Transverse colon (tissue), 3 donors: ENCODE measurements around the gene ENGASE.

Experiments used
- EP300 ChIP-seq: sonication (generic); formaldehyde crosslinking; IDR thresholded peaks from one replicate; pipeline ENCODE4 v1.6.1; 2017; ENCODE audit warnings: antibody characterized with exemption, low read depth
- POLR2A ChIP-seq: fragments of 450-650 bp; IDR thresholded peaks from one replicate; pipeline ENCODE4 v1.6.1; 2016; ENCODE audit warnings: antibody characterized with exemption, mild to moderate bottlenecking, moderate library complexity
- TF ChIP-seq, protein P1 (sequence below), 5 experiments: fragments of 200-600 bp in 3 of 5; fragments of 450-650 bp in 2 of 5; sonication (generic) in 3 of 5; IDR thresholded peaks; 1 replicate in 2 of 5; 2 replicates in 3 of 5; pipeline ENCODE4 v1.5.1; 2016 to 2017; ENCODE audit warnings: antibody characterized with exemption in 5 of 5, inconsistent platforms in 3 of 5, mild to moderate bottlenecking in 2 of 5, moderate library complexity in 1 of 5

DNA sequence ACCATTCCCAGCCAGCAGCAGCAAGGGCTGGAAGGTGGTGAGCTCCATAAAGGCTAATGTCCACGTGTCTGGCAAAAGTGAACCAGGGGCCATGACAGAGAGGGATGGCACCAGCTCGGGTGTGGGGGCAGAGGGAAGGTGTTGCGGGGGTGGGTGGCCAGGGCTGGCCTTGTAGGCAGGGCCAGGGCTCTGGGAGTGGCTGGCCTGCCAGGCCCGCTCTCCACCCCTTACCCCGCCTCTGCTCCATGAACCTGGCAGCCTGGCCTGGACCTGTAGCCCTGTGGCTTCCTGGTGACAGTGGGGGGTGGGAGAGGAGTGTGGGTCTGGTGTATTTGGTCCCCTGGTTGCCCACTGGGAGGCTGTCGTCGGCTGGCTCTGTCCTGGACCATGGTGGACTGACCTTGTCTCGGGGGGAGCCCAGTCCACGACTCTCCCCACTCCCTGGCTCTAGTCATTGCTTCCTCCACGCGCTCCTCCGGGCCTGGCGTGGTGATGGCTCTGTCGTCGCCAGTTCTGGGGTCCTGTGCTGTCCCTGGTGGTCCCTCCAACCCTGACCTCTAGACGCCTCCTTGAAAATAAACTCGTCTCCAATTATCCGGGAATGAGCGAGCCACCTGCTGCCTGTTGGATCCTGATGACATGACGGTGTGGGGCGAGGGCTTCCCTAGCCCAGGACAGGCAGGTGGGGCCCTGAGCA is 50.0 kb downstream of the ENGASE start:
- TF ChIP-seq, protein P1, sequence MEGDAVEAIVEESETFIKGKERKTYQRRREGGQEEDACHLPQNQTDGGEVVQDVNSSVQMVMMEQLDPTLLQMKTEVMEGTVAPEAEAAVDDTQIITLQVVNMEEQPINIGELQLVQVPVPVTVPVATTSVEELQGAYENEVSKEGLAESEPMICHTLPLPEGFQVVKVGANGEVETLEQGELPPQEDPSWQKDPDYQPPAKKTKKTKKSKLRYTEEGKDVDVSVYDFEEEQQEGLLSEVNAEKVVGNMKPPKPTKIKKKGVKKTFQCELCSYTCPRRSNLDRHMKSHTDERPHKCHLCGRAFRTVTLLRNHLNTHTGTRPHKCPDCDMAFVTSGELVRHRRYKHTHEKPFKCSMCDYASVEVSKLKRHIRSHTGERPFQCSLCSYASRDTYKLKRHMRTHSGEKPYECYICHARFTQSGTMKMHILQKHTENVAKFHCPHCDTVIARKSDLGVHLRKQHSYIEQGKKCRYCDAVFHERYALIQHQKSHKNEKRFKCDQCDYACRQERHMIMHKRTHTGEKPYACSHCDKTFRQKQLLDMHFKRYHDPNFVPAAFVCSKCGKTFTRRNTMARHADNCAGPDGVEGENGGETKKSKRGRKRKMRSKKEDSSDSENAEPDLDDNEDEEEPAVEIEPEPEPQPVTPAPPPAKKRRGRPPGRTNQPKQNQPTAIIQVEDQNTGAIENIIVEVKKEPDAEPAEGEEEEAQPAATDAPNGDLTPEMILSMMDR (IDR thresholded peaks at IDR 0.05) = no peak
- TF ChIP-seq POLR2A (no peak), EP300 (no peak)
